ENCODE results near the gene MAPT. TPM values are rescaled to one million over a fixed set of nuclear protein-coding genes. Genes with fewer than 3 reads are reported as not detected.

Gene MAPT
- total and polyA plus RNA-seq, 2 experiments from 2014 or later: 0.37 to 0.71 TPM

GRCh38 chr17:45863857-45864654, 30.3 kb upstream of the MAPT start:
- Histone ChIP-seq H3K4me1 (ENCODE audit: insufficient read depth) (no peaks in the 10 kb centered on the region), H4K20me1 (ENCODE audit: insufficient read depth, poor library complexity, severe bottlenecking) (no peaks in the 10 kb centered on the region), H3K4me3 (no peak overlapping the region), H2AFZ (no peak overlapping the region), H3K27me3 (peaks cover 5% of the 10 kb centered on the region), H3K36me3 (replicated peaks; ENCODE audit: insufficient read depth, low read depth) (no peaks in the 10 kb centered on the region), H3K9me2 (replicated peaks; ENCODE audit: insufficient read depth) (no peaks in the 10 kb centered on the region), H3K9me3 (ENCODE audit: low read depth) (no peaks in the 10 kb centered on the region), H3K79me2 (no peaks in the 10 kb centered on the region), H3K27ac (no peak overlapping the region), H3K4me2 (no peak overlapping the region)
- 55% methylated on average over 6 of the region's 6 CpGs for WGBS (ENCODE audit: low lambda C conversion rate, missing lambda C conversion rate)
- no peak for TF ChIP-seq EZH2phosphoT487 (IDR thresholded peaks at IDR 0.05; ENCODE audit: low read depth, severe bottlenecking, unreplicated experiment)
- no peak for TF ChIP-seq EZH2 (IDR thresholded peaks at IDR 0.05; ENCODE audit: borderline replicate concordance)
- TF ChIP-seq, protein P1, sequence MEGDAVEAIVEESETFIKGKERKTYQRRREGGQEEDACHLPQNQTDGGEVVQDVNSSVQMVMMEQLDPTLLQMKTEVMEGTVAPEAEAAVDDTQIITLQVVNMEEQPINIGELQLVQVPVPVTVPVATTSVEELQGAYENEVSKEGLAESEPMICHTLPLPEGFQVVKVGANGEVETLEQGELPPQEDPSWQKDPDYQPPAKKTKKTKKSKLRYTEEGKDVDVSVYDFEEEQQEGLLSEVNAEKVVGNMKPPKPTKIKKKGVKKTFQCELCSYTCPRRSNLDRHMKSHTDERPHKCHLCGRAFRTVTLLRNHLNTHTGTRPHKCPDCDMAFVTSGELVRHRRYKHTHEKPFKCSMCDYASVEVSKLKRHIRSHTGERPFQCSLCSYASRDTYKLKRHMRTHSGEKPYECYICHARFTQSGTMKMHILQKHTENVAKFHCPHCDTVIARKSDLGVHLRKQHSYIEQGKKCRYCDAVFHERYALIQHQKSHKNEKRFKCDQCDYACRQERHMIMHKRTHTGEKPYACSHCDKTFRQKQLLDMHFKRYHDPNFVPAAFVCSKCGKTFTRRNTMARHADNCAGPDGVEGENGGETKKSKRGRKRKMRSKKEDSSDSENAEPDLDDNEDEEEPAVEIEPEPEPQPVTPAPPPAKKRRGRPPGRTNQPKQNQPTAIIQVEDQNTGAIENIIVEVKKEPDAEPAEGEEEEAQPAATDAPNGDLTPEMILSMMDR (IDR thresholded peaks at IDR 0.05; ENCODE audit: poor library complexity): no peak
- DNase-seq (ENCODE audit: low spot score): no peak

DNA sequence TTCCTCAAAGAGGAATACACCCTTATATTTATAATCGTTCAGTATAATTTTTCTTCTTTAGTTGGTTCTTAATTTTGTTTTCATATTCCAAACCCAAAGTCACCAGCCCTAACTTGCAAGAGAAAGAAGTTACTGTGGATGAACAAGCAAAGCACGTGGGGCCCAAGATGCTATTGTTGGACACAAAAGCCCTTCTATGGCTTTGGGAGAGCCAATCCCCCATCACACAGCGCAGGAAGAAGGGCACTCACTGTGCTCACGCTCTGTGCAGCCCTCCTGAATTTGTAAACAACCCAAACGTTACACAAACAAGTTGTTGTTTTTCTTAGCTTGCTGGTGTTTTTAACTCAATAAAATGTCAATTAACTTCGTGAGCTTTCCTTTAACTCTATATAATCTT, 27.2 kb upstream of the MAPT start:
- no peak for DNase-seq (ENCODE audit: low spot score)
- WGBS (ENCODE audit: low lambda C conversion rate, missing lambda C conversion rate): 91% methylated on average over 6 of the region's 6 CpGs
- Histone ChIP-seq H3K4me2 (no peak overlapping the region), H4K20me1 (ENCODE audit: insufficient read depth, poor library complexity, severe bottlenecking) (no peaks in the 10 kb centered on the region), H3K79me2 (no peaks in the 10 kb centered on the region), H3K36me3 (replicated peaks; ENCODE audit: insufficient read depth, low read depth) (no peaks in the 10 kb centered on the region), H3K27me3 (peaks cover 5% of the 10 kb centered on the region), H3K4me1 (ENCODE audit: insufficient read depth) (no peaks in the 10 kb centered on the region), H3K9me3 (ENCODE audit: low read depth) (no peaks in the 10 kb centered on the region), H3K27ac (no peak overlapping the region), H3K9me2 (replicated peaks; ENCODE audit: insufficient read depth) (no peaks in the 10 kb centered on the region), H3K4me3 (no peak overlapping the region), H2AFZ (no peak overlapping the region)
- no peak for TF ChIP-seq EZH2 (IDR thresholded peaks at IDR 0.05; ENCODE audit: borderline replicate concordance)

DNA sequence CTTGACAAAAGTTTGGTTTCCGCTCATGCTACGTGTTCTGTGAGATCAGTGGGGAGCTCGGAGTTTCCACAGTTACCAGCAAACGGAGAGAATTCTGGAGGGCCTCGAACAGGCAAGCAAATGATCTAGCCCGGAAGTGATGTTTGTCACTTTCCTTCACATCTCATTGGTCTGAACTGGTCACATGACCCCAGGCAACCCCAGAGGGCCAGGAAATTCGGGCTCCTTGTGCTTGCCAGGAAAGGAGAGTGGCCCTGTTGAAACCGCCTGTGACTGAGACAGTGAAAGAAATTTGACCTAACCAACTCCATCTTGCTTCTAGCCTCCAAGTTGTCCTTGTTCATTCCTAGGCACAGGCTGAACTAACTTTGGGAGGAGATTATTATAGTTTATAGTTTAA, 26.7 kb upstream of the MAPT start:
- H4K20me1 ChIP-seq (ENCODE audit: insufficient read depth, poor library complexity, severe bottlenecking): no peaks in the 10 kb centered on the region
- no peaks in the 10 kb centered on the region for H3K4me1 ChIP-seq (ENCODE audit: insufficient read depth)
- H3K27ac ChIP-seq: no peak overlapping the region
- TF ChIP-seq EZH2 (IDR thresholded peaks at IDR 0.05; ENCODE audit: borderline replicate concordance) (no peak), EZH2phosphoT487 (IDR thresholded peaks at IDR 0.05; ENCODE audit: low read depth, severe bottlenecking, unreplicated experiment) (no peak)
- TF ChIP-seq, protein P1 (IDR thresholded peaks at IDR 0.05; ENCODE audit: poor library complexity): no peak
- H3K9me2 ChIP-seq (replicated peaks; ENCODE audit: insufficient read depth): no peaks in the 10 kb centered on the region
- WGBS (ENCODE audit: low lambda C conversion rate, missing lambda C conversion rate): 89% methylated on average over 8 of the region's 8 CpGs
- no peaks in the 10 kb centered on the region for H3K9me3 ChIP-seq (ENCODE audit: low read depth)
- peaks cover 5% of the 10 kb centered on the region for H3K27me3 ChIP-seq
- H3K4me3 ChIP-seq: no peak overlapping the region
- no peaks in the 10 kb centered on the region for H3K36me3 ChIP-seq (replicated peaks; ENCODE audit: insufficient read depth, low read depth)
- DNase-seq (ENCODE audit: low spot score): no peak
- no peak overlapping the region for H2AFZ ChIP-seq
- no peak overlapping the region for H3K4me2 ChIP-seq
- no peaks in the 10 kb centered on the region for H3K79me2 ChIP-seq

DNA sequence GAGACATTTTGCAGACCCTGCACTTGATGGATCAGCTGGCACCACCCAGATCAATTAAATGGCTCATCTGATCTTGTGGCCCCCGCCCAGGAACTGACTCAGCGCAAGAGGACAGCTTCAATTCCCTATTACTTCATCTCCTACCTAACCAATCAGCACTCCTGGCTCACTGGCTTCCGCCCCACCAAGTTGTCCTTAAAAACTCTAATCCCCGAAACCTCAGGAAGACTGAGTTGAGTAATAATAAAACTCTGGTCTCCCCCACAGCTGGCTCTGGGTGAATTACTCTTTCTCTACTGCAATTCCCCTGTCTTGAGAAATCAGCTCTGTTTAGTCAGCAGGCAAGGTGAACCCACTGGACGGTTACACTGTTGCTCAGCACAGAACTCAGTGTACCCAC, 26.1 kb upstream of the MAPT start:
- H3K9me2 ChIP-seq (replicated peaks; ENCODE audit: insufficient read depth): no peaks in the 10 kb centered on the region
- no peak overlapping the region for H3K4me3 ChIP-seq
- no peaks in the 10 kb centered on the region for H4K20me1 ChIP-seq (ENCODE audit: insufficient read depth, poor library complexity, severe bottlenecking)
- WGBS (ENCODE audit: low lambda C conversion rate, missing lambda C conversion rate): 46% methylated on average over 5 of the region's 5 CpGs
- no peak for DNase-seq (ENCODE audit: low spot score)
- H3K4me1 ChIP-seq (ENCODE audit: insufficient read depth): no peaks in the 10 kb centered on the region
- H3K79me2 ChIP-seq: no peaks in the 10 kb centered on the region
- H3K27ac ChIP-seq: no peak overlapping the region
- TF ChIP-seq EZH2 (IDR thresholded peaks at IDR 0.05; ENCODE audit: borderline replicate concordance): no peak
- TF ChIP-seq EZH2phosphoT487 (IDR thresholded peaks at IDR 0.05; ENCODE audit: low read depth, severe bottlenecking, unreplicated experiment): no peak
- TF ChIP-seq, protein P1 (IDR thresholded peaks at IDR 0.05; ENCODE audit: poor library complexity): no peak
- no peaks in the 10 kb centered on the region for H3K36me3 ChIP-seq (replicated peaks; ENCODE audit: insufficient read depth, low read depth)
- no peak overlapping the region for H3K4me2 ChIP-seq
- H3K9me3 ChIP-seq (ENCODE audit: low read depth): no peaks in the 10 kb centered on the region
- H2AFZ ChIP-seq: no peak overlapping the region
- peaks cover 5% of the 10 kb centered on the region for H3K27me3 ChIP-seq
